Esophagus muscularis mucosa (tissue), 4 donors: ENCODE data around the gene DSCAM. TPM values are rescaled to one million over a fixed set of nuclear protein-coding genes. Genes with fewer than 3 reads are reported as not detected.

ENCODE experiments used
- DNase-seq: peaks from one replicate; pipeline ENCODE4 v3.0.0-alpha.2; 2017; ENCODE audit errors: extremely low spot score
- H3K27ac ChIP-seq, 4 donors: fragments of 200-600 bp; sonication (generic); replicated peaks in 1 of 4; 1 replicate in 3 of 4; 2 replicates in 1 of 4; pipeline ENCODE4 v1.5.1; 2016 to 2019; ENCODE audit warnings: mild to moderate bottlenecking in 1 of 4
- H3K27me3 ChIP-seq, 4 donors: fragments of 200-600 bp; sonication (generic); one replicate each; pipeline versions ENCODE4 v1.5.1 to v1.6.0; 2016 to 2019
- H3K36me3 ChIP-seq, 4 donors: fragments of 200-600 bp; sonication (generic); one replicate each; pipeline ENCODE4 v1.5.1; 2016 to 2019
- H3K4me1 ChIP-seq, 4 donors: fragments of 200-600 bp; sonication (generic); one replicate each; pipeline ENCODE4 v1.5.1; 2016 to 2019
- H3K4me3 ChIP-seq, 4 donors: fragments of 200-600 bp; sonication (generic); 1 replicate in 2 of 4; 2 replicates in 2 of 4; pipeline ENCODE4 v1.5.1; 2016 to 2019; ENCODE audit warnings: mild to moderate bottlenecking in 4 of 4, moderate library complexity in 1 of 4
- H3K9me3 ChIP-seq, 4 donors: fragments of 200-600 bp; sonication (generic); 1 replicate in 3 of 4; 2 replicates in 1 of 4; pipeline ENCODE4 v1.5.1; 2016 to 2019
- CTCF ChIP-seq, 3 experiments: fragments of 200-600 bp in 2 of 3; fragments of 450-650 bp in 1 of 3; sonication (generic) in 2 of 3; IDR thresholded peaks; one replicate each; pipeline ENCODE4 v1.5.1; 2017 to 2019; ENCODE audit warnings: antibody characterized with exemption in 3 of 3, mild to moderate bottlenecking in 2 of 3, moderate library complexity in 1 of 3
- EP300 ChIP-seq: sonication (generic); formaldehyde crosslinking; IDR thresholded peaks from one replicate; pipeline ENCODE4 v1.6.1; 2017; ENCODE audit warnings: antibody characterized with exemption
- POLR2A ChIP-seq: fragments of 450-650 bp; IDR thresholded peaks from one replicate; pipeline ENCODE4 v1.6.1; 2017; ENCODE audit warnings: antibody characterized with exemption, moderate library complexity, mild to moderate bottlenecking, low read depth
- POLR2AphosphoS5 ChIP-seq, 2 donors: sonication (generic); formaldehyde crosslinking; IDR thresholded peaks; one replicate each; pipeline ENCODE4 v1.6.1; 2017; ENCODE audit warnings: antibody characterized with exemption in 2 of 2
- WGBS: methylation state at CpG from one replicate; pipeline ENCODE4 v1.1.5; 2018; 5-methylcytosine and 5-hydroxymethylcytosine counted together
- intact Hi-C: fragments of 100-400 bp; cut with DNase I; formaldehyde crosslinking; loops from one replicate; pipeline ENCODE4 v1.15.1; 2023
- total RNA-seq, 4 donors: library from RNA; depleted of rRNA; stranded (reverse); fragments of >200 nt; gene quantifications; one replicate each; pipeline versions ENCODE4 v1.1.0 to v1.2.1, GENCODE V29; 2016

The DSCAM gene
- total RNA-seq, 4 donors from 2014 or later = 0.06 to 0.42 (median 0.17) TPM; not detected in 1

GRCh38 chr21:40606341-40606740 lies 240.6 kb downstream of the DSCAM start:
- Histone ChIP-seq H3K27me3 (peaks cover 0 to 3% (median 0%) of the 10 kb centered on the region in 4 donors), H3K9me3 (no peaks in the 10 kb centered on the region), H3K4me1 (no peaks in the 10 kb centered on the region), H3K36me3 (no peaks in the 10 kb centered on the region), H3K4me3 (no peak overlapping the region), H3K27ac (no peak overlapping the region)
- 69% methylated on average over 2 of the region's 2 CpGs for WGBS
- no peak for DNase-seq
- TF ChIP-seq EP300 (no peak), CTCF (IDR thresholded peaks at IDR 0.05) (no peak), POLR2A (no peak), POLR2AphosphoS5 (IDR thresholded peaks at IDR 0.05) (no peak)
- intact Hi-C loops = no loop called here

GRCh38 chr21:40605094-40605493 lies 241.9 kb downstream of the DSCAM start:
- H3K9me3 ChIP-seq = no peaks in the 10 kb centered on the region
- WGBS = 99% methylated on average over 4 of the region's 4 CpGs
- no peak for DNase-seq
- H3K4me3 ChIP-seq = no peak overlapping the region
- peaks cover 0 to 3% (median 0%) of the 10 kb centered on the region in 4 donors for H3K27me3 ChIP-seq
- intact Hi-C loops = no loop called here
- no peaks in the 10 kb centered on the region for H3K4me1 ChIP-seq
- TF ChIP-seq POLR2A (no peak), POLR2AphosphoS5 (IDR thresholded peaks at IDR 0.05) (no peak), EP300 (no peak), CTCF (IDR thresholded peaks at IDR 0.05) (no peak)
- H3K27ac ChIP-seq = no peak overlapping the region
- H3K36me3 ChIP-seq = no peaks in the 10 kb centered on the region

- Histone ChIP-seq H3K4me1 (no peaks in the 10 kb centered on the region), H3K36me3 (no peaks in the 10 kb centered on the region), H3K4me3 (no peak overlapping the region), H3K27me3 (peaks cover 0 to 1% (median 0%) of the 10 kb centered on the region in 4 donors), H3K27ac (no peak overlapping the region), H3K9me3 (peaks cover 0 to 10% (median 3%) of the 10 kb centered on the region in 4 donors)
- DNase-seq = no peak
- 78% methylated on average over 1 of the region's 1 CpG for WGBS
- TF ChIP-seq EP300 = no peak
- no peak for TF ChIP-seq CTCF (IDR thresholded peaks at IDR 0.05)
- no peak for TF ChIP-seq POLR2A
- intact Hi-C loops = no loop called here
These were observed 243.2 kb downstream of the DSCAM start for GRCh38 chr21:40603774-40604173.

- TF ChIP-seq EP300 (no peak), POLR2A (no peak), CTCF (IDR thresholded peaks at IDR 0.05) (no peak), POLR2AphosphoS5 (IDR thresholded peaks at IDR 0.05) (no peak)
- no peak for DNase-seq
- 95% methylated on average over 4 of the region's 4 CpGs for WGBS
- peaks cover 0 to 10% (median 3%) of the 10 kb centered on the region in 4 donors for H3K9me3 ChIP-seq
- H3K27me3 ChIP-seq = no peaks in the 10 kb centered on the region
- H3K27ac ChIP-seq = no peak overlapping the region
- H3K4me3 ChIP-seq = no peak overlapping the region
- H3K4me1 ChIP-seq = no peaks in the 10 kb centered on the region
- intact Hi-C loops = no loop called here
- H3K36me3 ChIP-seq = no peaks in the 10 kb centered on the region
These were observed 244.9 kb downstream of the DSCAM start for GRCh38 chr21:40602080-40602479.

- intact Hi-C loops = no loop called here
- WGBS = 90% methylated on average over 8 of the region's 8 CpGs
- no peaks in the 10 kb centered on the region for H3K4me1 ChIP-seq
- H3K27ac ChIP-seq = no peak overlapping the region
- peaks cover 0 to 10% (median 3%) of the 10 kb centered on the region in 4 donors for H3K9me3 ChIP-seq
- DNase-seq = no peak
- no peaks in the 10 kb centered on the region for H3K27me3 ChIP-seq
- H3K36me3 ChIP-seq = no peaks in the 10 kb centered on the region
- H3K4me3 ChIP-seq = no peak overlapping the region
- TF ChIP-seq POLR2AphosphoS5 (IDR thresholded peaks at IDR 0.05) (no peak), EP300 (no peak), CTCF (IDR thresholded peaks at IDR 0.05) (no peak), POLR2A (no peak)
These were observed 251.2 kb downstream of the DSCAM start for GRCh38 chr21:40595806-40596205.
